ENCODE data around the gene DNAJC17. TPM values are rescaled to one million over a fixed set of nuclear protein-coding genes. Genes with fewer than 3 reads are reported as not detected.

Gene DNAJC17
- 10 to 100 TPM; 45.6 to 47.2 TPM for total RNA-seq

GRCh38 chr15:40807028-40807887 is at the start of gene DNAJC17, which contains the start of gene ZFYVE19:
DNAJC17 (minus strand) TSS chr15:40807473; CDS start chr15:40807446, 27 bp downstream.
ZFYVE19 (plus strand) TSS chr15:40807089; CDS start chr15:40807590, 501 bp downstream.
- peak within 1 kb of the TSS; percentile 97 for H3K4me3 Mint-ChIP-seq
- peaks cover 18% of the 10 kb centered on the region for H3K4me1 Mint-ChIP-seq
- no peaks in the 10 kb centered on the region for H3K27me3 Mint-ChIP-seq
- H3K27ac Mint-ChIP-seq: peak within 1 kb of the TSS; percentile 99
- POLR2A ChIA-PET: interaction anchor here (0.8 to 1.4 kb wide), 10 partner anchors 8 to 146 kb away, joined by 3 to 9 read pairs (median 3); partner anchors contain the start of genes CHAC1 and RAD51
- ATAC-seq (ENCODE audit: low read depth): peak; percentile 98
- H3K9me3 Mint-ChIP-seq: no peaks in the 10 kb centered on the region
- DNase-seq: peak; percentile 95
- peaks cover 5% of the 10 kb centered on the region for H3K36me3 Mint-ChIP-seq

- Mint-ChIP-seq H3K36me3 (no peaks in the 10 kb centered on the region), H3K4me1 (peaks cover 15% of the 10 kb centered on the region), H3K27ac (no peak overlapping the region), H3K27me3 (peaks cover 7% of the 10 kb centered on the region), H3K9me3 (no peaks in the 10 kb centered on the region), H3K4me3 (no peak overlapping the region)
- no peak for DNase-seq
- no peak for ATAC-seq (ENCODE audit: low read depth)
- POLR2A ChIA-PET: interaction anchor here (1.6 to 4.4 kb wide), 2 partner anchors 38 to 375 kb away, joined by 4 to 41 read pairs; partner anchors contain the start of genes CHP1 and VPS18
These were observed 49.5 kb upstream of the DNAJC17 start for GRCh38 chr15:40856746-40857145.

- POLR2A ChIA-PET: no interaction called here
- ATAC-seq (ENCODE audit: low read depth) (no peak), DNase-seq (no peak)
- H3K27ac Mint-ChIP-seq: no peak overlapping the region
- peaks cover 15% of the 10 kb centered on the region for H3K4me1 Mint-ChIP-seq
- H3K4me3 Mint-ChIP-seq: no peak overlapping the region
- peaks cover 4% of the 10 kb centered on the region for H3K27me3 Mint-ChIP-seq
- no peaks in the 10 kb centered on the region for H3K9me3 Mint-ChIP-seq
- no peaks in the 10 kb centered on the region for H3K36me3 Mint-ChIP-seq
These were observed 48.5 kb upstream of the DNAJC17 start for GRCh38 chr15:40855706-40856234.

- Mint-ChIP-seq H3K4me3 (no peak overlapping the region), H3K27me3 (peaks cover 5% of the 10 kb centered on the region), H3K36me3 (no peaks in the 10 kb centered on the region), H3K9me3 (no peaks in the 10 kb centered on the region), H3K27ac (no peak overlapping the region), H3K4me1 (peaks cover 10% of the 10 kb centered on the region)
- ATAC-seq (ENCODE audit: low read depth): no peak
- POLR2A ChIA-PET: interaction anchor here (0.6 kb wide), 1 partner anchor 160 kb away, joined by 3 read pairs; no protein-coding TSS in a partner anchor
- DNase-seq: no peak
These were observed 46.9 kb upstream of the DNAJC17 start for GRCh38 chr15:40854161-40854560.

GRCh38 chr15:40853241-40853890 is 46.1 kb upstream of the DNAJC17 start:
- Mint-ChIP-seq H3K27me3 (peaks cover 5% of the 10 kb centered on the region), H3K9me3 (no peaks in the 10 kb centered on the region), H3K36me3 (no peaks in the 10 kb centered on the region), H3K4me3 (no peak overlapping the region), H3K27ac (no peak overlapping the region), H3K4me1 (peaks cover 7% of the 10 kb centered on the region)
- ATAC-seq (ENCODE audit: low read depth) (no peak), DNase-seq (no peak)
- POLR2A ChIA-PET: interaction anchor here (0.7 kb wide), 1 partner anchor 247 kb away, joined by 3 read pairs; no protein-coding TSS in a partner anchor

GRCh38 chr15:40852529-40852928 is 45.3 kb upstream of the DNAJC17 start:
- no peak for DNase-seq
- POLR2A ChIA-PET: interaction anchor here (0.7 kb wide), 1 partner anchor 246 kb away, joined by 3 read pairs; no protein-coding TSS in a partner anchor
- no peak for ATAC-seq (ENCODE audit: low read depth)
- no peak overlapping the region for H3K4me3 Mint-ChIP-seq
- H3K27ac Mint-ChIP-seq: no peak overlapping the region
- peaks cover 6% of the 10 kb centered on the region for H3K4me1 Mint-ChIP-seq
- H3K27me3 Mint-ChIP-seq: peaks cover 5% of the 10 kb centered on the region
- H3K36me3 Mint-ChIP-seq: no peaks in the 10 kb centered on the region
- no peaks in the 10 kb centered on the region for H3K9me3 Mint-ChIP-seq

- Mint-ChIP-seq H3K27me3 (peaks cover 11% of the 10 kb centered on the region), H3K9me3 (no peaks in the 10 kb centered on the region), H3K4me3 (no peak overlapping the region), H3K36me3 (no peaks in the 10 kb centered on the region), H3K4me1 (peaks cover 16% of the 10 kb centered on the region), H3K27ac (no peak overlapping the region)
- DNase-seq (no peak), ATAC-seq (ENCODE audit: low read depth) (no peak)
- POLR2A ChIA-PET: no interaction called here
These were observed 43.4 kb upstream of the DNAJC17 start for GRCh38 chr15:40850576-40851112.

- ATAC-seq (ENCODE audit: low read depth): no peak
- Mint-ChIP-seq H3K27ac (no peak overlapping the region), H3K4me1 (peaks cover 24% of the 10 kb centered on the region), H3K27me3 (peaks cover 27% of the 10 kb centered on the region), H3K4me3 (peak overlapping the region; percentile 28), H3K36me3 (peaks cover 2% of the 10 kb centered on the region), H3K9me3 (no peaks in the 10 kb centered on the region)
- POLR2A ChIA-PET: interaction anchor here (1.4 kb wide), 1 partner anchor 47 kb away, joined by 5 read pairs; the partner anchor contains the start of gene VPS18
- DNase-seq: no peak
These were observed 40.1 kb upstream of the DNAJC17 start for GRCh38 chr15:40847223-40847961.

GRCh38 chr15:40846841-40847222 is 39.6 kb upstream of the DNAJC17 start:
- DNase-seq: no peak
- peaks cover 24% of the 10 kb centered on the region for H3K4me1 Mint-ChIP-seq
- H3K4me3 Mint-ChIP-seq: peak overlapping the region; percentile 28
- ATAC-seq (ENCODE audit: low read depth): no peak
- H3K27ac Mint-ChIP-seq: no peak overlapping the region
- H3K36me3 Mint-ChIP-seq: peaks cover 2% of the 10 kb centered on the region
- H3K9me3 Mint-ChIP-seq: no peaks in the 10 kb centered on the region
- POLR2A ChIA-PET: interaction anchor here (1.4 kb wide), 1 partner anchor 48 kb away, joined by 5 read pairs; the partner anchor contains the start of gene VPS18
- peaks cover 32% of the 10 kb centered on the region for H3K27me3 Mint-ChIP-seq

GRCh38 chr15:40845511-40846284 is 38.4 kb upstream of the DNAJC17 start:
- H3K4me1 Mint-ChIP-seq: peaks cover 24% of the 10 kb centered on the region
- no peak for DNase-seq
- peaks cover 2% of the 10 kb centered on the region for H3K36me3 Mint-ChIP-seq
- no peak for ATAC-seq (ENCODE audit: low read depth)
- POLR2A ChIA-PET: no interaction called here
- no peaks in the 10 kb centered on the region for H3K9me3 Mint-ChIP-seq
- no peak overlapping the region for H3K27ac Mint-ChIP-seq
- peak overlapping the region; percentile 25 for H3K4me3 Mint-ChIP-seq
- H3K27me3 Mint-ChIP-seq: peaks cover 37% of the 10 kb centered on the region

GRCh38 chr15:40845036-40845435 is 37.8 kb upstream of the DNAJC17 start:
- Mint-ChIP-seq H3K27ac (peak overlapping the region; percentile 66), H3K9me3 (no peaks in the 10 kb centered on the region), H3K27me3 (peaks cover 34% of the 10 kb centered on the region), H3K4me3 (peak overlapping the region; percentile 85), H3K4me1 (peaks cover 24% of the 10 kb centered on the region), H3K36me3 (peaks cover 2% of the 10 kb centered on the region)
- ATAC-seq (ENCODE audit: low read depth) (no peak), DNase-seq (no peak)
- POLR2A ChIA-PET: interaction anchor here (2.2 kb wide), 1 partner anchor 14 kb away, joined by 5 read pairs; no protein-coding TSS in a partner anchor

GRCh38 chr15:40844696-40845030 is 37.4 kb upstream of the DNAJC17 start:
- Mint-ChIP-seq H3K4me3 (peak overlapping the region; percentile 85), H3K27ac (peak overlapping the region; percentile 66)
- peak; percentile 57 for ATAC-seq (ENCODE audit: low read depth)

More at GRCh38 chr15:40844696-40845030, 37.4 kb upstream of the DNAJC17 start:
- H3K27me3 Mint-ChIP-seq: peaks cover 34% of the 10 kb centered on the region
- H3K4me1 Mint-ChIP-seq: peaks cover 24% of the 10 kb centered on the region
- no peaks in the 10 kb centered on the region for H3K9me3 Mint-ChIP-seq
- POLR2A ChIA-PET: interaction anchor here (2.2 kb wide), 1 partner anchor 14 kb away, joined by 5 read pairs; no protein-coding TSS in a partner anchor
- H3K36me3 Mint-ChIP-seq: peaks cover 2% of the 10 kb centered on the region
- DNase-seq: peak; percentile 64

Data from activated naive CD8-positive, alpha-beta T cell treated with anti-CD3 and anti-CD28 coated beads, Interleukin-2, amount 10 ng/mL, durations not matched to agents 7 days and 5 days (primary cell).